HCT116 (cell line): Measurements from ENCODE around the gene CD40. TPM values are rescaled to one million over a fixed set of nuclear protein-coding genes. Genes with fewer than 3 reads are reported as not detected.

Experiments
- ATAC-seq: fragments of 200-7000 bp; cut with Tn5 transposase; 2 replicates; pipeline ENCODE4 v1.9.1; 2020; ENCODE audit warnings: mild to moderate bottlenecking, moderate library complexity
- BruUV-seq: library from RNA; stranded (reverse); fragments of 400-500 nt; replicated peaks from 2 replicates; lab custom pipeline; 2021; lab: Mats Ljungman, UMichigan
- CTCF ChIA-PET: fragments of 300-600 bp; sonication (Branson Sonifier 250); formaldehyde crosslinking; loops from one replicate; lab custom pipeline; 2021; ENCODE audit warnings: antibody characterized with exemption; lab: Charles Lee
- POLR2A ChIA-PET: fragments of 300-600, 350-600 bp; sonication (Branson Sonifier 250); formaldehyde crosslinking; loops from one replicate; lab custom pipeline; 2021; ENCODE audit warnings: antibody characterized with exemption; lab: Charles Lee
- RAD21 ChIA-PET, 2 experiments: fragments of 300-600 bp; sonication (Branson Sonifier 250); formaldehyde crosslinking; loops; one replicate each; lab custom pipeline; 2023; ENCODE audit warnings: low total read pairs in 2 of 2; ENCODE audit not compliant: uncharacterized antibody in 2 of 2, unreplicated experiment in 2 of 2, low non-redundant PET in 1 of 2; lab: Charles Lee
- DNase-seq: peaks from one replicate; pipeline ENCODE4 v3.0.0-alpha.2; 2010; ENCODE audit warnings: low read depth, low spot score
- H2AFZ ChIP-seq: fragments of 200-600 bp; shearing (Covaris generic), sonication (generic); 2 replicates; pipeline ENCODE4 v1.6.1; 2017; ENCODE audit warnings: low read depth, mixed run types, mixed read lengths, antibody characterized with exemption, low read length; ENCODE audit not compliant: poor library complexity, severe bottlenecking
- H3K27ac ChIP-seq: 2 replicates; pipeline ENCODE4 v1.5.1; 2012; ENCODE audit warnings: low read depth, low read length
- H3K27me3 ChIP-seq: fragments of 200-600 bp; sonication (generic); 2 replicates; pipeline ENCODE4 v1.6.1; 2016; ENCODE audit warnings: mixed run types, low read length, mixed read lengths; ENCODE audit not compliant: insufficient read depth
- H3K36me3 ChIP-seq, 2 experiments: fragments of 200-500 bp in 1 of 2; fragments of 200-600 bp in 1 of 2; sonication (Bioruptor generic) in 1 of 2; sonication (generic) in 1 of 2; 2 replicates each; pipeline versions ENCODE4 v1.5.1 to v1.6.1; 2014 to 2016; ENCODE audit warnings: low read length in 2 of 2, inconsistent platforms in 1 of 2, mixed read lengths in 1 of 2, mixed run types in 1 of 2; ENCODE audit not compliant: insufficient read depth in 2 of 2, control insufficient read depth in 1 of 2
- H3K4me1 ChIP-seq, 2 experiments: fragments of 200-600 bp in 1 of 2; sonication (generic) in 1 of 2; 2 replicates each; pipeline versions ENCODE4 v1.5.1 to v1.6.1; 2012 to 2017; ENCODE audit warnings: low read length in 2 of 2, inconsistent platforms in 1 of 2, mild to moderate bottlenecking in 1 of 2, mixed read lengths in 1 of 2, mixed run types in 1 of 2, moderate library complexity in 1 of 2; ENCODE audit not compliant: insufficient read depth in 2 of 2, control insufficient read depth in 1 of 2
- H3K4me2 ChIP-seq: fragments of 200-600 bp; sonication (generic); 2 replicates; pipeline ENCODE4 v1.6.1; 2017; ENCODE audit warnings: mixed run types, low read length, mixed read lengths
- H3K4me3 ChIP-seq, 2 experiments: fragments of 200-600 bp in 1 of 2; sonication (generic) in 1 of 2; replicated peaks in 1 of 2; 2 replicates each; pipeline ENCODE4 v1.5.1; 2011 to 2016; ENCODE audit warnings: low read length in 2 of 2, control low read depth in 1 of 2, low read depth in 1 of 2, mild to moderate bottlenecking in 1 of 2, mixed read lengths in 1 of 2, mixed run types in 1 of 2
- H3K79me2 ChIP-seq: fragments of 200-600 bp; sonication (generic); 2 replicates; pipeline ENCODE4 v1.6.1; 2017; ENCODE audit warnings: mild to moderate bottlenecking, mixed run types, low read length, moderate library complexity, mixed read lengths; ENCODE audit not compliant: insufficient read depth
- H3K9ac ChIP-seq: fragments of 200-600 bp; sonication (generic); 2 replicates; pipeline ENCODE4 v1.6.1; 2016; ENCODE audit warnings: low read length, mixed read lengths
- H3K9me2 ChIP-seq: fragments of 200-600 bp; sonication (generic), shearing (Covaris generic); 2 replicates; pipeline ENCODE4 v1.6.1; 2017; ENCODE audit warnings: mixed run types, mild to moderate bottlenecking, moderate library complexity; ENCODE audit not compliant: insufficient read depth
- H3K9me3 ChIP-seq, 2 experiments: fragments of 200-500 bp in 1 of 2; fragments of 200-600 bp in 1 of 2; sonication (Bioruptor generic) in 1 of 2; sonication (generic) in 1 of 2; 2 replicates each; pipeline ENCODE4 v1.6.1; 2014 to 2017; ENCODE audit warnings: low read length in 2 of 2, mixed read lengths in 2 of 2, inconsistent platforms in 1 of 2, low read depth in 1 of 2, mild to moderate bottlenecking in 1 of 2, mixed run types in 1 of 2, moderate library complexity in 1 of 2; ENCODE audit not compliant: control insufficient read depth in 1 of 2, insufficient read depth in 1 of 2
- H4K20me1 ChIP-seq: fragments of 200-600 bp; sonication (generic), shearing (Covaris generic); 2 replicates; pipeline ENCODE4 v1.6.1; 2017; ENCODE audit warnings: mixed run types, mild to moderate bottlenecking, moderate library complexity; ENCODE audit not compliant: insufficient read depth
- ATF3 ChIP-seq: IDR thresholded peaks from 2 replicates; pipeline ENCODE4 v1.6.1; 2012
- CBX3 ChIP-seq: IDR thresholded peaks from 2 replicates; pipeline ENCODE4 v1.6.1; 2012; ENCODE audit warnings: low read depth
- CEBPB ChIP-seq: IDR thresholded peaks from 2 replicates; pipeline ENCODE4 v1.6.1; 2012; ENCODE audit warnings: low read depth
- CTCF ChIP-seq, 3 experiments: fragments of 200-600 bp in 1 of 3; sonication (generic) in 1 of 3; IDR thresholded peaks in 2 of 3; conservative IDR thresholded peaks in 1 of 3; 2 replicates each; pipeline ENCODE4 v1.5.1; 2012 to 2017; ENCODE audit warnings: low read depth in 2 of 3, low read length in 2 of 3, antibody characterized with exemption in 1 of 3, borderline replicate concordance in 1 of 3, control low read depth in 1 of 3, mild to moderate bottlenecking in 1 of 3, mixed read lengths in 1 of 3, mixed run types in 1 of 3, moderate library complexity in 1 of 3; ENCODE audit not compliant: insufficient read depth in 1 of 3
- EGR1 ChIP-seq: IDR thresholded peaks from 2 replicates; pipeline ENCODE4 v1.6.1; 2012; ENCODE audit warnings: low read depth
- ELF1 ChIP-seq: IDR thresholded peaks from 2 replicates; pipeline ENCODE4 v1.6.1; 2012; ENCODE audit warnings: low read depth, borderline replicate concordance
- EZH2phosphoT487 ChIP-seq: fragments of 200-600 bp; IDR thresholded peaks from 2 replicates; pipeline ENCODE4 v1.6.1; 2018; ENCODE audit warnings: antibody characterized with exemption, borderline replicate concordance
- JUND ChIP-seq: IDR thresholded peaks from 2 replicates; pipeline ENCODE4 v1.6.1; 2012
- POLR2A ChIP-seq: IDR thresholded peaks from 2 replicates; pipeline ENCODE4 v1.7.0; 2011; ENCODE audit warnings: borderline replicate concordance; ENCODE audit not compliant: insufficient read depth, insufficient read length; ENCODE audit errors: extremely low read depth
- POLR2AphosphoS5 ChIP-seq: IDR thresholded peaks from 2 replicates; pipeline ENCODE4 v1.6.1; 2011; ENCODE audit warnings: mild to moderate bottlenecking, low read depth, low read length, moderate library complexity
- RAD21 ChIP-seq: IDR thresholded peaks from 2 replicates; pipeline ENCODE4 v1.6.1; 2012; ENCODE audit warnings: low read depth, mild to moderate bottlenecking
- REST ChIP-seq: IDR thresholded peaks from 2 replicates; pipeline ENCODE4 v1.6.1; 2012; ENCODE audit warnings: low read depth
- SP1 ChIP-seq: IDR thresholded peaks from 2 replicates; pipeline ENCODE4 v1.6.1; 2012; ENCODE audit warnings: low read depth
- SRF ChIP-seq: IDR thresholded peaks from 2 replicates; pipeline ENCODE4 v1.6.1; 2012; ENCODE audit warnings: low read depth
- YY1 ChIP-seq: IDR thresholded peaks from 2 replicates; pipeline ENCODE4 v1.6.1; 2011; ENCODE audit warnings: low read length, low read depth, moderate library complexity, mild to moderate bottlenecking; ENCODE audit not compliant: insufficient replicate concordance; ENCODE audit errors: extremely low read depth
- ZFX ChIP-seq: fragments of 450-650 bp; IDR thresholded peaks from 2 replicates; pipeline ENCODE4 v1.6.1; 2017
- ZNF274 ChIP-seq: fragments of 200-500 bp; sonication (Bioruptor generic); IDR thresholded peaks from 2 replicates; pipeline ENCODE4 v1.6.1; 2014; ENCODE audit warnings: mild to moderate bottlenecking, low read depth, low read length, inconsistent platforms
- intact Hi-C: fragments of 100-400 bp; cut with micrococcal nuclease; formaldehyde crosslinking; loops from 2 replicates; pipeline ENCODE4 v1.10.0; 2022
- total RNA-seq: library from RNA; stranded (reverse); gene quantifications from one replicate; pipeline ENCODE4 v1.2.1, GENCODE V29; 2021; ENCODE audit not compliant: unreplicated experiment

The CD40 gene
- total RNA-seq, 1 experiment from 2014 or later: 21.3 TPM

- no peaks in the 10 kb centered on the region for H3K9me3 ChIP-seq
- H3K9me2 ChIP-seq: no peaks in the 10 kb centered on the region
- no peak overlapping the region for H2AFZ ChIP-seq
- peaks cover 30 to 38% of the 10 kb centered on the region in 2 experiments; a peak in 3 of 4 replicates for H3K36me3 ChIP-seq
- ChIA-PET RAD21 (no interaction called here), POLR2A (no interaction called here), CTCF (no interaction called here)
- no TSS peak for BruUV-seq
- no peak overlapping the region for H3K27ac ChIP-seq
- DNase-seq (no peak), ATAC-seq (no peak)
- no peaks in the 10 kb centered on the region for H3K4me1 ChIP-seq
- H3K4me3 ChIP-seq: no peak overlapping the region
- no peaks in the 10 kb centered on the region for H4K20me1 ChIP-seq
- no peak for TF ChIP-seq ZNF274
- no peak for TF ChIP-seq EZH2phosphoT487
- TF ChIP-seq SP1: no peak
- no peak for TF ChIP-seq CEBPB
- TF ChIP-seq REST: no peak
- no peak for TF ChIP-seq POLR2A
- TF ChIP-seq RAD21: no peak
- TF ChIP-seq POLR2AphosphoS5: no peak
- no peak for TF ChIP-seq CBX3
- no peak for TF ChIP-seq JUND
- TF ChIP-seq CTCF (IDR thresholded peaks at IDR 0.05 in 2 of 3, conservative IDR thresholded peaks at IDR 0.05 in 1 of 3; ENCODE audit: borderline replicate concordance in 1 of 3, insufficient read depth in 1 of 3, low read depth in 2 of 3, low read length in 2 of 3): no peak
- TF ChIP-seq EGR1: no peak
- TF ChIP-seq ZFX: no peak
- TF ChIP-seq ELF1: no peak
- TF ChIP-seq ATF3: no peak
- no peak for TF ChIP-seq SRF
- TF ChIP-seq YY1: no peak
- no peaks in the 10 kb centered on the region for H3K27me3 ChIP-seq
- no peak overlapping the region for H3K9ac ChIP-seq
- H3K4me2 ChIP-seq: no peak overlapping the region
- intact Hi-C loops: no loop called here
- peaks cover 19% of the 10 kb centered on the region; the same call in 1 of the 2 replicates for H3K79me2 ChIP-seq
Observed at GRCh38 chr20:46073443-46073842, 44.7 kb upstream of the CD40 start.
